Left hindlimb (tissue), 1 donor: ENCODE results near the gene AK4.
"Not testable (repeated sequence)": the region's sequence is repeated elsewhere in the genome, so short reads cannot be mapped to it uniquely, and the experiment has no call there.

Experiments
- DNase-seq: peaks from one replicate; pipeline ENCODE4 v3.0.0-alpha.2; 2018

AK4 gene

DNA sequence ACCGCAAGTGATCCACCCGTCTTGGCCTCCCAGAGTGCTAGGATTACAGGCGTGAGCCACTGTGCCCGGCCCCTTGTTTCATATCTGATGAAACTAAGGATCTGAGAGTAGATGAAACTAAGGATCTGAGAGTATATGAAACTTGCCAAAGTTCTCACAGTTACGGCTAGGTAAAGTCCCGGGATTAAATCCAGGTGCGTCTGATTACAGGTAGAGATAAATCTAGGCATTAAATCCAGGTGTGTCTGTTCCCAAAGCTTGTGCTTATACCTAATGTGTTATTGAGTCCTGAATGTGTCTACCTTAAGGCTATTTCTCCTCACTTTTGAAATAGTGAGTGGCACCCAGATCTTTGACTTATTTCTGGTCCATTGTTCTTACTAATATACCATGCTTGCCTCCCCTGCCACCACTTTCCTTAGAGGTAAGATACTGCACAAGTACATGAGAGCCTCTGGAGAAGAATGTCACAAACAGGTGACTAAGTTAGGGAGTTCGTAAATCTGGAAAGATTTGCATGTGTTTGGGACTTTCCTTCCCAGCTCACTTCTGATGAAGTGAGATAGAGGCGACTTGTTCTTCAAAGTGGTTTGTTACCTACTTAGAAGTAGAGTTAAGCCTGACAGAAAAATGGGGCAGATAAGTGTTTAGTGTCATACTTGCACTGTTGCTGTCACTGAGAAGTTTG lies 66.5 kb downstream of the AK4 start:
- no peak for DNase-seq

DNA sequence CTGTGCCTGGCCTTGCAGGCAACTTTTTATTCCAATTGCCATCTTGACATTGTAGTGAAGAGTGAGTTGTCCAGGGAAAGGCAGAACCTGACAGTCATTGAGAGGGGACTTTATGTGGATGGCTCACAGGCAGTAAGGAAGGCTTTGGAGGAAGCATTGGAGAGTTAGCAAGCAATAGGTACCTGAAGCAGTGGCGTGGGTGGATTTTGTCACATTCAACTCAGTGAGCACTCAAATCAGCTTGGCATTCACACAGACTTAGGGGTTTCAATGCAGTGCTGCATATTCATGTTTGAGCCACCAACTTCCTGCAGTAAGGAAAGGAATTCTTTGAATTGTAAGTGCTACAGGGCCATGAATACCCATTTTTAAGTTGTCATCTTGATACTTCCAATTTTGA lies 69.0 kb downstream of the AK4 start:
- DNase-seq = no peak

DNA sequence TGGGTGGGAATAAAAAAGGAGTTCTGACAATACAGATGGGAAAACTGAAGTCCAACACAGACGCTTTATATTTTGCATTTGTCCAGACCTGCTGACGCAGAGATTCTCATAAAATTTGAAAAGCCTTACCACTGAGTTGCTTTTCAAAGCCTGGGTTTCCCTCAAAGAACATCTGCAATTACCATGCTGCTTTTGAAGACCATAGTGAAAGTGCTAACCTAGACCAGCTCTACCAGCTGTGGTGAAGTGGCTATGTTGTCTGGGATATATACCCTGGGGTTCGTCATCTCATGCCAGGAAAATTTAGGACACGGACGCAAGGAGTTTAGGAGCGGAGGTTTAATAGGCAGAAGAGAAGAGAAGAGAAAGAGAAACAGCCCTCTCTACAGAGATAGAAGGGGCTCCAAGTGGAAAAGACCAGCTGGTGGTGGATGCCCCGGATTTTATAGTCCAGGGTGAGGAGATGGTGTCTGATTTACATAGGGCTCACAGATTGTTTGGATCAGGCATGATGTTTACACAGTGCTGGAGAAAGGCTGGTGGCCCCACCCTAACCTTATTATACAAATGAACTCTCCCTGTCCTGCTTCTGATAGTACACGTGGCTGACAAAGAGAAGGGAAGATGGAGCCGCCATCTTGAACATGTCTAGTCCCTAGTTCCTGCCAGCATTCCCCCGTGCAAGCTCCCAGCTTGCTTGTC lies 73.8 kb downstream of the AK4 start:
- no peak for DNase-seq

DNA sequence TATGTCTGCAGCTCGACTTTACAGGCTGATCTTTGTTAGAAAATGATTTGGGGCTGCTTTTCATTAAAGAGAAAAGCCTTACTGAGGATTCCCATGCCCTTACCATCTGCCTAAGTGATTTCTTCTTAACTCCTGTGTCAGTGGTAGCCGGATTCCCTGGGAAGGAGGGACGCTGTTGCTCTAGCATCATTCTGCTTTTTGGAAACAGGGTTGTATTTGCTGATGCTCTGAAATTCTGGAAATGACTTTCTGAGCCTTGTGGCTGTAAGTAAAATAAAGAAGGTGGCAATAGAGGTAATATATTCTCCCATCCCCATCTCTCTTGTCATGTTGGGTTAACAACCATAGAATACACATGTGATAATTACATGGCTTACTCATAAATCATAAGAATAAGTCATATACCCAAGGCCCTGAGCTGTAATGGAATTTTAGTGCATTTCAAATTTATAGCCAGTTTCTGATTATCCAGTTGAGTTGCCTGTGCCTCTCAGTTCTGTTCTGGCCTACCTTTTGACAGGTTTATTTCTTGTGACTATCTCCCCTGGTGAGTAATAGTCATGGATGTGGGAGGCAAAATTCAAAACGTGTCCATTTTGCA lies 74.4 kb downstream of the AK4 start:
- DNase-seq = no peak

DNA sequence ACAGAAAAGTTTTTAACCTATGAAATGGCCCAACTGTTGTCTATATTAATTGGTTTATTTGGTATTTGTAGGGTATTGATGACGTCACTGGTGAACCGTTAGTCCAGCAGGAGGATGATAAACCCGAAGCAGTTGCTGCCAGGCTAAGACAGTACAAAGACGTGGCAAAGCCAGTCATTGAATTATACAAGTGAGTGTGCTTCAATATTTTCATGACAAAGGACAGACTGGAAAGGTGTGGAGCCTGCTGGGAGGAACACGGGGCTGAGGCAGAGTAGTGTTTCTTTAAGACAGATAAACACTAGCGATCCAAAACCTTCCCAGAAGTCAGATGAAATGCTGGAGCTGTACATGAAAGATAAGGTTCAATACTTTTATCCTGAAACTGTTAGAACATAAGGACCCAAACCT lies 76.7 kb downstream of the AK4 start:
- no peak for DNase-seq

DNA sequence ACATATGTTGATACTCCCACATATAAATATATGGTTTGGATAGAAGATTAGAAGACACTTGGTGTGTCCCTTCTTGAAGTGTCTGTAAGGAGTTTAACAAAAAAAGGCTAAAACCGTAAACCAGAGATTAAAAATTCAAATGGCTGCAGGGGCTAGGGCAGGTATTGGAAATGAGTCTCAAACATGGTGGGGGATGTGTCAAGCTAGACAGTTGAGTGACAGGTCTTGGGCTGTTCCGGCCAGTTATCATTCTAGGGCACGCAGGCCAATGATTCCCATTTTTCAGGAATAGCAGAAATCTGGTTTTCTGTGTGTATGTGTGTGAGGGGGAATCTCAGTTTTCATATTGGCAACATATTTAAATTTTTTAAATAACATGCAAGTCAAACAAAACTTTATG lies 77.2 kb downstream of the AK4 start:
- DNase-seq = no peak

DNA sequence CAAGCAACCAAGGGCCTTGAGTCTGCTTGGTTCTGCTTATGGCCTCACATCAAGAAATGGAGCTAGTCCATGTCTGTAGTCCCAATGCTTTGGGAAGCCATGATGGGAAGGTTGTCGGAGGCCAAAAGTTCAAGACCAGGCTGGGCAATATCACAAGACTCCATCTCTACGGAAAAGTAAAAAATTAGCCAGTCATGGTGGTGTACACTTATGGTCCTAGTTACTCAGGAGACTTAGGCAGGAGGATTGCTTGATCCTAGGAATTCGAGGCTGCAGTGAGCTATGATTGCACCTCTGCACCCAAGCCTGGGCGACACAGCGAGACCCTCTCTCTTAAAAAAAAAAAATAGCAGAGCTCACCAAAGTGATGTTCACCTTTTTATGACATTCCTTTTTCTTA lies 81.2 kb downstream of the AK4 start:
- no peak for DNase-seq

DNA sequence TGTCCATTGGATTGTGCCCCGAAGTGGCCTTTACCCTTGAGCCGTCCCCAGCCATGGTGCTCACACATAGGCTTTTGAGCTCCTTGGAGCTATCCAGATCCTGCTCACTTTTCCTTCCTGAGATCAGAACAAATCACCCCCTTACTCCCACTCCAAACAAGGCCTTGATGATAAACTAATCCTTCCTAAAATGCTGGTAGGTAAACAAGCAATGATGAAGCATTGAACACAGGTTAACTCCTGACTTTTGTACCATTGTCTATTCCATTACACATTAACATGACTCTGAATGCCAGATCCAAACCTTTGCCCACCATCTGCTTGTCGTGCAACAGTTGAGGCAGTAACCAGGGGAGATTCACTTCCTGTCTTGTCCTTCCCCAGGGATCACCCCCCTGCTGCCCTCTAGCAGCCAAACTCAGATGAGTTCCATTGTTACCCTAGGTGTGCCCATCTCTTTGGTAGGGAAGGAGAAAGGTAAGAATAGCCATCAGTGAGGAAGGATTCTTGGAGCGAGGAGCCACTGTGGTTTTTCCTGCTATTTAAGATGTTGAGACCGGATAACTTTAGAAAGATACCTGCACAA lies 81.8 kb downstream of the AK4 start:
- DNase-seq = no peak

DNA sequence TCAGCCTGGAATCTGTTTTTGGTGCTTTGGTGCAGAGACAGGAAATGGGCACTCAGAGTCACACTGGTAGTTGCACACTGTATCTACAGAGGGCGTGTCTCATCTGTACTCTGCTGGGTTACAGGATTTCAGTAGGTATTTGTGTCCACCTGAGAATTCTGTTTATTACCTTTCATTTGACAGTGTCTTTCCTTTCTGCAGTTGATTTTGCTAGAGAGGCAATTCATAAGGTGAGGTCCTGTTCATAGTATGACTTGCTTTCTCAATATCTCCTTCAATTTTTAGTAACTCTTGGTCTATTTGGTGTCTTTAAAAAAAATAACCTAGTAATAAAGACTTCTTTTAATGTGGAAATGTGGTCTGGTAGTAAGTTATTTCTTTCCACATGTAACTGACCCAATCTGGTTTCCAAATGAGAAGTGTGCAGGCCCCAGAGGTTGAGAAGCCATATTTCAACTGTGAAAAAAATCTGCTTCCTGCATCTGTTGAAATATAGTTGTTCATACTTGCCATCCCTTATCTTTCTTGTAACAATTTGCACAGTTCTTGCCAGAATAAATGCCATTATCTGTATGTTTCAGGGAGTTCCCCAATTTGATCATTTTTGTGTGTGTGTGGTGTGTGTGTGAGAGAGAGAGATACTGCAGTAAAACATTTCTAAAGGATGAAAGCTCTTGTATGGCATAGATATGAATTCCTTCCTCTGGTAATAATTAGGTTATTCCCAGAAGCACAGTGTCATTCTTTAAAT lies 82.9 kb downstream of the AK4 start:
- no peak for DNase-seq

DNA sequence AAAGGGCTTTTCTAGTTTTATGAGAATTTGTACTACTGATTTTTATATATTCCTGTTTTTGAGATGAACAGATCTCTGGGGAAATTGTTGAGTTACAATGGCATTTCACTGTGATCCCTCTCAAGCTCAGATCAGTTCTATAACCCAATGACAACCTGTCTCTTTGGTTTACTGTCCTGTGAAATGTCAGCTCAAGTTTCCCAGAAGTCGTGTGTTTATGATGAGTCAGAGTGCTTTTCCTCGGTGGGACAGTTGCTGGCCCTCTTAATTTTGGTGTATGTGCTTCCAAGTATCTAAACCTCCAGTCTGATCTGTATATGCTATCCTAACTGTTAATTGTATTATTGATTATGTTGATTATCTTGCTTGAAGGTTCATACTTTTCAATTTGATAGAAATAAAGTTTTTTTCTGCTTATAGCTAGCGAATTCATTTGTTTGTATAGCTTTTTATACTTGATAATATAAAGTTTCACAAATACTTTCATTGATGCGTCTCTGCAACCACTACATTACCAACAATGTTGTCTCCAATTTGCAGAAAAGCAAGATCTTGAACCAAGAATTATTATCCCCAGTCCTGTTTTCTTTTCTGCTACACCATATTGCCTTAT lies 83.8 kb downstream of the AK4 start:
- no peak for DNase-seq

DNA sequence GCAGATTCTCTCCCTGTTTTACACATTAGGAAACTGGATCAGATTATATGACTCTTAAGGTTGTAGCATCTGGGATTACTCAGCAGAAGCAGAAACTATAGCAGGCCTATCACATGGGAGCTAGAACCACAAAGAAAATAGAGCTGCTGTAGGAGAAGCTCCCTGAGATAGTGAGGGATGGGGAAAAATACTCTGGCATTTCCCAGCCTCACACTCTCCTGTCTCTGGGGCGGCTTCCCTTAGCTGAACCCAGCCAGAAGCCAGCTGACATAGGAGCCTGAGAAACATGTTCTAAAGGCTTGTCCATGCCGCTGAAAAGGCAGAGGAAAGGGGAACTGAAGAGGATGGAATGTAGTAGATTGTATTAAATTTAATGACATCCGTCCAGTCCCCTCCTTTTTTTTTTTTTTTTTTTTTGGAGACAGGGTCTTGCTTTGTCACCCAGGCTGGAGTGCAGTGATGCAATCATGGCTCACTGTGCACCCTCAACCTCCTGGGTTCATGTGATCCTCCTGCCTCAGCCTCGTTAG lies 84.5 kb downstream of the AK4 start:
- no peak for DNase-seq

DNA sequence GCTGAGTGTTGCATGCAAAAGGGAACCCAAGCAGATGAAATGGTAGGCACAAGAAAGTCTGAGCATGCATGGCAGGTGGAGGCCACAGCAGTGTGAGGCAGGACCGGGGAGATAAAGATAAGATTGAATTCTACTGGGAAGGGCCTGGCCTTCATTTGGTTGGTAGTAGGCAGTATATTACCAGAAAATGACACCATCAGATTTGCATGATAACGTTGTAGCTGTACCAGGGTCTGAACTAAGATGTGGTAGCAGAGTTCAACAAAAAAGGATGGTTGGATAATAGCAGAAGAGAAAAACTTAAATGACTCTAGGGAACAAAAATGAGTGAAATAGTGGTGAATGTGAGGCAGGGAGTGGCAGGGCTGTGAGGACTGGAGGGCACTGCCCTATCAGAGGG lies 85.8 kb downstream of the AK4 start:
- DNase-seq = no peak

DNA sequence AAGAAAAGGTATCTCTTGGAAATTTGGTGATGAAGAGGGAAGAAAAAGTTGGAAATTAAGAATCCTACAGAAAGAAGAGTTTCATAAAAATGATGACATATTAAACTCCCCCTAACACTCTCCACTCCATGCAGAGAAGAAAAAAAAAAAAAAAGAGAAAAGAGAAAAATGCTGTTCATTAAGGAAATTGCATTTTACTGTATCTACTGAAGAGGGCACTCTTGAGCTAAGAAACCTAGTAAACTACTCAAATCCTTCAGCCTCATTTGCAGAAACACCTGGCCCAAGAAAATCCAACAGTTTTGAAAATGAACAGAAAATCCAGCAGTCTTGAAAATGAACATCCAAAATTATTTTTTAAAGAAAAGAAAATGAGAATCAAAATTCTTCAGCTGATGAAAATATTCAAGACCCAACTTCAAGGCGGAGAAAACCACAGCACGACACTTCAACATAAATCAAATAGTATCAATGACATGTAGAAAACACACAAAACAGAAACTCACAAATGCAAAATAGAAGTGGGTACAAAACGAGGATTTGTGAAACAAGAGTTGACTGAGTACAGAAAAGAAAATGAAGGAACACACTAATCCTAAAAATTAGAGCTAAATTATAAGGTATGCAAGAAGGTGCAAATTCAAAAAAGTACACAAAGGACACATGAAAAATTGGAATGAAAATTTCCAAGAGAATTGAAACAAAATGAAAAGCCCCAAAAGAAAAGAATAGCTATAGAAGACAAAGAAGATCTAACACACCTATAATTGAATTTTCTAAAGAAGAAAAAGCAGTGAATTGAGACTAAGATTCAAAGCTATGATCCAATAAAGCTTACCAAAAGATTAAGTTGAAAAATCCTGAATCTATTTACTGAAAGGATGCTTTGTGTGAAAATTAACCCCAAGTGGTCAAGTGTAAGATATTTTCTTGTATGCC lies 88.1 kb downstream of the AK4 start:
- no peak for DNase-seq

DNA sequence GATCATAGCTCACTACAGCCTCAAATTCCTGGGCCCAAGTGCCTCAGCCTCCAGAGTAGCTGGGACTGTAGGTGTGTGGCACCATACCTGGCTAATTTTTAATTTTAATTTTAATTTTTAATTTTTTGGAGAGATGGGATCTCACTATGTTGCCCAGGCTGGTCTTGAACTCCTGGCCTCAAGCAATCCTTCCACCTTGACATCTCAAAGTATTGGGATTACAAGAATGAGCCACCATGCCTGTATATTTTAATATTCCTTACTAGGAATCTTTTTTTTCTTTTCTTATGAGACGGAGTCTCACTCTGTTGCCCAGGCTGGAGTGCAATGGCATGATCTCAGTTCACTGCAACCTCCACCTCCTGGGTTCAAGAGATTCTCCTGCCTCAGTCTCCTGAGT lies 89.1 kb downstream of the AK4 start:
- not testable (repeated sequence) for DNase-seq

DNA sequence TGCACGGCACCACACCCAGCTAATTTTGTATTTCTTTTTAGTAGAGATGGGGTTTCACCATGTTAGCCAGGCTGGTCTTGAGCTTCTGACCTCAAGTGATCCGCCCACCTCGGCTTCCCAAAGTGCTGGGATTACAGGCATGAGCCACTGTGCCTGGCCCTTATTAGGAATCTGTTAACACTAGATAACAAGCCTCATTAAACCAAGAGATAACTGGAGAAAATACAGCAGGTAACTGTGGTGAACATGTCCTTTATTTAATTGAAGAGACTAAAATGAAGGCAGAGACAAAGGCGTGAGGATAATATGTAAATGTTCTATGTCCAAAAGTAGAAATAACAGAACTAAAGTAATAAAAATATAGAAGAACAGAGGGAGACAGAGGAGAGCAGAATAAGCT lies 89.5 kb downstream of the AK4 start:
- no peak for DNase-seq

DNA sequence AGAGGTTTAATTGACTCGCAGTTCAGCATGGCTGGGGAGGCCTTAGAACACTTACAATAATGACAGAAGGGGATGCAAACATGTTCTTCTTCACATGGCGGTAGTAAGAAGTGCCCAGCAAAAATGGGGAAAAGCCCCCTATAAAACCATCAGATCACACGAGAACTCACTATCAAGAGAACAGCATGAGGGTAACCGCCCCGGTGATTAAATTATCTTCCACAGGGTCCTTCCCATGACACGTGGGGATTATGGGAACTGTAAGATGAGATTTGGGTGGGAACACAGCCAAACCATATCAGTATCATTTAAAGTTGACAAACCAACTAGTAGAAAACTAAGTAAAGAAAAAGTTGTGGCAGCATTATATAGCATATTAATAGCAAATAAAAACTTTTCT lies 90.0 kb downstream of the AK4 start:
- no peak for DNase-seq

DNA sequence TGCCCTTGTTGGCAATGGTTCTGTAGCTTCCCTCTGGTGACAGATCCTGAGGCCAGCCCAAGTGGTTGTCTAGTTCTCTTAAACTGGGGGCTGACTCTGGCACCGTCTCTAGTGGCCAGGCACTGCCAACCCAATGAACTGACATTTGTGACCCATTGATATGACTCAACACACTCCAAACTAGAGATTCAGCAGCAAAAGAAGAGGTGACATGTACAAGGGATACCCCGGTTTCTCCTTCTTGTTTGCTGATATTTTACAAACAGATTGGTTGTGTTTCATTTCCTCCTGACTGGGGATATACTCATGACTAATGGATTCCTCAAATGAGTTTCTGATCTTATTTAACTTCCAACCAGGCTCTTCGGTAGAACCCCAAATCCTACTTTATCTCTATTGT lies 95.5 kb downstream of the AK4 start:
- no peak for DNase-seq

DNA sequence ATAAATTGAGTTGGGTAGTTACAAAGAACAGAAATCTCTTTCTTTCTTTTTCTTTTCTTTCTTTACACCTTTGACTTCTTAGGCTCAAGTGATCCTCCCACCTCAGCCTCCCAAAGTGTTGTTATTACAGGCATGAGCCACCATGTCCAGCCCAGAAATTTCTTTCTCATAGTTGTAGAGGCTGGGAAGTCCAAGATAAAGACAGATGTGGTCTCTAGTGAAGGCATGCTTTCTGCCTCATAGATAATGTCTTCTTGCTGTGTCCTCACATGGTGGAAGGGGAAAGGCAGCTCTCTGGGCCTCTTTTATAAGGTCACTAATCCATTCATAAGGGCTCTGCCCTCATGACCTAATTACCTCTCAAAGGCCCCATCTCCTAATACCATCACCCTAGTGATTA lies 97.3 kb downstream of the AK4 start:
- no peak for DNase-seq

DNA sequence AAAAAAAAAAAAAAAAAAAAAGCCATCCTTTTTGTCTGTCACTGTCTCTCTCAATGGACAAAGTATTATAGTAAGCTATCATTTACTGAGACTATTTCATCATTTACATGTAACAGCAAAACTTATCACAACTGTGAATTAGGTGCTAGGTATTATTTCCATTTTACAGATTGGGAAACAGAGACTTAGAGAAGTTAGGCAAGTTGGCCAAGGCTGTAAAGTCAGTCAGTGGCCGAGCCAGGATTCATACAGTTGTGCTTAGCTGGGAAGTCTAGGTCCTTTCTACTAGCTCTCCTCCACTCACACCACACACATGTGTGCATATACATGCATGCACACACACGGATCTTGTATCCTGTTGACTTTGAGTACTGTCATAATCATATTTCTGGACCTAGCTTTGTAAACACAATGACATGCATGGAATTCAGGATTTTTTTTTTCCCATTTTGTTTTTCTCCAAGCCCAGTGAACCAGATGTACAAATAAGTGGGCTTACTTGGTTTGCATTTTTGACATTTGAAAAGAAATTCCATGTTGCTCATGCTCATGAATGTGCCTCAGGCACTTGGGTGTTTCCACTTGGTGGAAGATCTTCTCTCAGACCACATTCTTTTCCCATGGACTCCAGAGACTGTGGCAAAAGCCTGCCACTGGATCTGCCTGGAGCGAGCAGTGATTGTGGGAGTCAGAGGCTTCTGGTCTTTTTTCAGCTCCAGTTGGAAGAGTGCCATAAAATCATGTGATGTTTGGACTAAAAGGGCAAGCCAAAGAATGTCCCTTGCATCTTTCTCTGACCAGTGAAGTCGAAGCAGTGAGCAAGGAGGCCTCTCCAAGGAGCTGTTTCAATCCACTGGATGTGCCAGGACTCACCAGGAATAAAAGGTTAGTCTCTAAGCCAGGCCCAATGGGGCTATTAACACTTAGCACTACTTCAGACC lies 99.7 kb downstream of the AK4 start:
- no peak for DNase-seq

DNA sequence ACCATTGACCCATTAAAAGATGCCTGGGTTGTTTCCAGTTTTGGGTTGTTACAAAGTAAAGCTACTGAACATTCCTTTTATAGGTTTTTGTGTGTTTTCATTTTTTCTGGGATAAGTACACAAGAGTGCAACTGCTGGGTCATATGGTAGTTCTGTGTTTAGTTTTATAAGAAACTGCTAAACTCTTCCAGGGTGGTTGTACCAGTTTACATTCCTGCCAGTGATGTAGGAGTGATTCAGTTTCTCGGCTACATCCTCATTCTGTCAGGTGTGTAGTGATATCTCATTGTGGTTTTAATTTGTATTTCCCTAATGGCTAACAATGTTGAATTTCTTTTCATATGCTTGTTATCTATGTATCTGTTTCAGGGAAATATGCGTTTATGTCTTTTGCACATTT lies 102.8 kb downstream of the AK4 start:
- DNase-seq = no peak
